ENCODE data around the gene LDAF1. TPM values are rescaled to one million over a fixed set of nuclear protein-coding genes. Genes with fewer than 3 reads are reported as not detected.

LDAF1 gene
- total RNA-seq, 1 experiment from 2014 or later: 18.7 TPM

DNA sequence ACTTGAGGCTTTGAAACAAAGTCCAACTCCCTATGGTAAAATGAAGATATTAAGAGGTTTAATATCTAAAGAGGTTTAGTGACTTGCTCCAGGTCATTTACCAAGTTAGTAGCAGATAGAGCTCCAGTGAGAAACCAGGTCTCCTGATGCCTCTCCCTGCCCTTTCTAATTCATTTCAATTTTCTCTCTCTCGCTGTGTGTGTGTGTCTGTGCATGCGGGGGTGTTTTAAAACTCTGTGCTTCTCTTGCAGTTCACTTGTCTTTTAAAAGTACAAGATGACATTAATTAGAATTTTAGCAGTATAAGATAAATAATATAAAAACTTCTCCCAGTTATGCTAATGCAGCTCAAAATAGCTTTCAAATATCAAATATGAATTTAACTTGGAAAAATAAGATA is 61.1 kb downstream of the LDAF1 start:
- Histone ChIP-seq H2BK20ac (ENCODE audit: low read depth, low read length, poor library complexity, severe bottlenecking) (no peak overlapping the region), H2BK12ac (ENCODE audit: insufficient read length, low read depth, low read length) (no peak overlapping the region), H3K4me1 (ENCODE audit: insufficient read depth, low read length) (peaks cover 10% of the 10 kb centered on the region), H3K79me1 (ENCODE audit: insufficient read depth, low read depth, low read length, poor library complexity, severe bottlenecking) (no peaks in the 10 kb centered on the region), H3K56ac (ENCODE audit: insufficient read length, low read depth, low read length) (no peak overlapping the region), H3K27me3 (ENCODE audit: insufficient read depth, low read length) (no peaks in the 10 kb centered on the region; the same call in 1 of the 2 replicates), H4K20me1 (ENCODE audit: control insufficient read depth, insufficient read depth, insufficient read length) (no peaks in the 10 kb centered on the region), H4K5ac (ENCODE audit: insufficient read length, low read depth, low read length) (no peak overlapping the region), H2BK5ac (ENCODE audit: insufficient read length, low read length) (no peak overlapping the region), H3K23me2 (ENCODE audit: insufficient read length, low read depth, low read length, poor library complexity, severe bottlenecking) (no peaks in the 10 kb centered on the region), H3K14ac (ENCODE audit: insufficient read depth, low read length) (no peak overlapping the region), H3K18ac (ENCODE audit: insufficient read length, low read depth, low read length) (no peak overlapping the region), H3K23ac (ENCODE audit: insufficient read length, low read depth, low read length) (no peak overlapping the region), H3K4ac (ENCODE audit: low read depth, low read length) (no peak overlapping the region), H3K27ac (ENCODE audit: insufficient read length, low read depth, low read length) (no peak overlapping the region), H4K91ac (ENCODE audit: insufficient read length, low read depth, low read length) (no peak overlapping the region), H3K79me2 (ENCODE audit: insufficient read depth, low read length) (no peaks in the 10 kb centered on the region), H2BK15ac (ENCODE audit: low read depth, low read length) (no peak overlapping the region), H2AK5ac (ENCODE audit: insufficient read length, low read length) (no peak overlapping the region), H3K9ac (ENCODE audit: extremely low read depth, insufficient read length, low read length) (no peak overlapping the region), H3K4me2 (ENCODE audit: insufficient read depth, insufficient read length, low read length) (no peak overlapping the region), H2BK120ac (ENCODE audit: low read depth, low read length, poor library complexity, severe bottlenecking) (no peak overlapping the region), H3T11ph (ENCODE audit: low read length) (no peak overlapping the region), H2AFZ (ENCODE audit: low read length) (no peak overlapping the region), H3K9me3 (ENCODE audit: control insufficient read depth, low read depth, low read length) (no peaks in the 10 kb centered on the region), H4K8ac (replicated peaks; ENCODE audit: insufficient read length, low read depth, low read length) (no peak overlapping the region)
- no CpG with 5 or more reads among the region's 2 CpGs for WGBS (ENCODE audit: extremely low coverage, insufficient read length, low lambda C conversion rate)
- peaks cover 8 to 10% of the 10 kb centered on the region in 2 experiments for H3K9me3 Mint-ChIP-seq
- peaks cover 9% of the 10 kb centered on the region for H3K27me3 Mint-ChIP-seq (ENCODE audit: low read depth)
- H3K36me3 Mint-ChIP-seq (ENCODE audit: insufficient read depth in 1 of 3, low read depth in 3 of 3): peaks cover 3 to 5% (median 5%) of the 10 kb centered on the region in 3 experiments; a peak in 6 of 7 replicates
- DNase-seq: no peak
- peaks cover 38% of the 10 kb centered on the region in 2 experiments for H3K4me1 Mint-ChIP-seq
- TF ChIP-seq, protein P1, sequence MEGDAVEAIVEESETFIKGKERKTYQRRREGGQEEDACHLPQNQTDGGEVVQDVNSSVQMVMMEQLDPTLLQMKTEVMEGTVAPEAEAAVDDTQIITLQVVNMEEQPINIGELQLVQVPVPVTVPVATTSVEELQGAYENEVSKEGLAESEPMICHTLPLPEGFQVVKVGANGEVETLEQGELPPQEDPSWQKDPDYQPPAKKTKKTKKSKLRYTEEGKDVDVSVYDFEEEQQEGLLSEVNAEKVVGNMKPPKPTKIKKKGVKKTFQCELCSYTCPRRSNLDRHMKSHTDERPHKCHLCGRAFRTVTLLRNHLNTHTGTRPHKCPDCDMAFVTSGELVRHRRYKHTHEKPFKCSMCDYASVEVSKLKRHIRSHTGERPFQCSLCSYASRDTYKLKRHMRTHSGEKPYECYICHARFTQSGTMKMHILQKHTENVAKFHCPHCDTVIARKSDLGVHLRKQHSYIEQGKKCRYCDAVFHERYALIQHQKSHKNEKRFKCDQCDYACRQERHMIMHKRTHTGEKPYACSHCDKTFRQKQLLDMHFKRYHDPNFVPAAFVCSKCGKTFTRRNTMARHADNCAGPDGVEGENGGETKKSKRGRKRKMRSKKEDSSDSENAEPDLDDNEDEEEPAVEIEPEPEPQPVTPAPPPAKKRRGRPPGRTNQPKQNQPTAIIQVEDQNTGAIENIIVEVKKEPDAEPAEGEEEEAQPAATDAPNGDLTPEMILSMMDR (conservative IDR thresholded peaks at IDR 0.05): no peak
- H3K4me3 Mint-ChIP-seq: no peak overlapping the region
- no peak overlapping the region for H3K27ac Mint-ChIP-seq
